Measurements from ENCODE around the gene ANKRD29. TPM values are rescaled to one million over a fixed set of nuclear protein-coding genes. Genes with fewer than 3 reads are reported as not detected.

The ANKRD29 gene
- total and polyA plus RNA-seq, 2 experiments from 2014 or later = 6.6 to 36.6 TPM

DNA sequence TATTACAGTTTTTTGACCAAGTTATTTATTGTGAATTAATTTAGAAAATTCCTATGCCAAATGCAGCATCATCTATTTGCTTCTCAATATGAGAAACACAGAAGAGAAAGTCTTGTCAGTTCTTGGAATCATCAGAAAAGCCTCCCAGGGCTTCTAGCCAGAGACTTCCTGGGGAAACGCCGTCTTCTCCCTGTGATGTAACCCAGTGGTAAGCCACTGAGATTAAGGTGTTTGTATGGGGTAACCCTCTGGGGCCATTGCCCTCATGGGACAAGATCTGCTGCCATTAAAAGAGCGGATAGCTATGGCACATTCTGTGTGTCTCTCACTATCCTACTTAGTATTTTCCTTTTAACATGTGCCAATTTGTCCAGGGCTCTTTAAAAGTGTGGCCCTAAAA, 28.0 kb downstream of the ANKRD29 start:
- Histone ChIP-seq H3K36me3 (ENCODE audit: insufficient read depth) (no peaks in the 10 kb centered on the region), H3K4me2 (no peak overlapping the region), H4K20me1 (replicated peaks; ENCODE audit: insufficient read depth) (no peaks in the 10 kb centered on the region), H3F3A (replicated peaks; ENCODE audit: low read depth) (no peaks in the 10 kb centered on the region), H2AFZ (no peak overlapping the region), H3K9me2 (ENCODE audit: insufficient read depth) (no peaks in the 10 kb centered on the region), H3K79me2 (replicated peaks; ENCODE audit: insufficient read depth) (no peaks in the 10 kb centered on the region), H3K4me1 (ENCODE audit: insufficient read depth) (no peaks in the 10 kb centered on the region), H3K27ac (ENCODE audit: low read depth) (no peak overlapping the region), H3K4me3 (no peak overlapping the region), H3K27me3 (ENCODE audit: insufficient read depth) (no peaks in the 10 kb centered on the region)
- TF ChIP-seq, protein P1, sequence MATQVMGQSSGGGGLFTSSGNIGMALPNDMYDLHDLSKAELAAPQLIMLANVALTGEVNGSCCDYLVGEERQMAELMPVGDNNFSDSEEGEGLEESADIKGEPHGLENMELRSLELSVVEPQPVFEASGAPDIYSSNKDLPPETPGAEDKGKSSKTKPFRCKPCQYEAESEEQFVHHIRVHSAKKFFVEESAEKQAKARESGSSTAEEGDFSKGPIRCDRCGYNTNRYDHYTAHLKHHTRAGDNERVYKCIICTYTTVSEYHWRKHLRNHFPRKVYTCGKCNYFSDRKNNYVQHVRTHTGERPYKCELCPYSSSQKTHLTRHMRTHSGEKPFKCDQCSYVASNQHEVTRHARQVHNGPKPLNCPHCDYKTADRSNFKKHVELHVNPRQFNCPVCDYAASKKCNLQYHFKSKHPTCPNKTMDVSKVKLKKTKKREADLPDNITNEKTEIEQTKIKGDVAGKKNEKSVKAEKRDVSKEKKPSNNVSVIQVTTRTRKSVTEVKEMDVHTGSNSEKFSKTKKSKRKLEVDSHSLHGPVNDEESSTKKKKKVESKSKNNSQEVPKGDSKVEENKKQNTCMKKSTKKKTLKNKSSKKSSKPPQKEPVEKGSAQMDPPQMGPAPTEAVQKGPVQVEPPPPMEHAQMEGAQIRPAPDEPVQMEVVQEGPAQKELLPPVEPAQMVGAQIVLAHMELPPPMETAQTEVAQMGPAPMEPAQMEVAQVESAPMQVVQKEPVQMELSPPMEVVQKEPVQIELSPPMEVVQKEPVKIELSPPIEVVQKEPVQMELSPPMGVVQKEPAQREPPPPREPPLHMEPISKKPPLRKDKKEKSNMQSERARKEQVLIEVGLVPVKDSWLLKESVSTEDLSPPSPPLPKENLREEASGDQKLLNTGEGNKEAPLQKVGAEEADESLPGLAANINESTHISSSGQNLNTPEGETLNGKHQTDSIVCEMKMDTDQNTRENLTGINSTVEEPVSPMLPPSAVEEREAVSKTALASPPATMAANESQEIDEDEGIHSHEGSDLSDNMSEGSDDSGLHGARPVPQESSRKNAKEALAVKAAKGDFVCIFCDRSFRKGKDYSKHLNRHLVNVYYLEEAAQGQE (IDR thresholded peaks at IDR 0.05; ENCODE audit: unreplicated experiment) = no peak
- TF ChIP-seq NANOG (IDR thresholded peaks at IDR 0.05; ENCODE audit: borderline replicate concordance) (no peak), EZH2phosphoT487 (IDR thresholded peaks at IDR 0.05; ENCODE audit: unreplicated experiment) (no peak), STAT1 (IDR thresholded peaks at IDR 0.05; ENCODE audit: unreplicated experiment) (no peak), ZNF331 (CRISPR knock-in tag; IDR thresholded peaks at IDR 0.05; ENCODE audit: low read depth) (no peak), POLR2AphosphoS5 (IDR thresholded peaks at IDR 0.05; ENCODE audit: low read depth) (no peak), JUNB (IDR thresholded peaks at IDR 0.05; ENCODE audit: unreplicated experiment) (no peak), CREB1 (CRISPR knock-in tag; IDR thresholded peaks at IDR 0.05; ENCODE audit: low read depth) (no peak), EZH2 (IDR thresholded peaks at IDR 0.05; ENCODE audit: low read depth, unreplicated experiment) (no peak), ZNF114 (CRISPR knock-in tag; IDR thresholded peaks at IDR 0.05) (no peak)
- TF ChIP-seq, protein P2, sequence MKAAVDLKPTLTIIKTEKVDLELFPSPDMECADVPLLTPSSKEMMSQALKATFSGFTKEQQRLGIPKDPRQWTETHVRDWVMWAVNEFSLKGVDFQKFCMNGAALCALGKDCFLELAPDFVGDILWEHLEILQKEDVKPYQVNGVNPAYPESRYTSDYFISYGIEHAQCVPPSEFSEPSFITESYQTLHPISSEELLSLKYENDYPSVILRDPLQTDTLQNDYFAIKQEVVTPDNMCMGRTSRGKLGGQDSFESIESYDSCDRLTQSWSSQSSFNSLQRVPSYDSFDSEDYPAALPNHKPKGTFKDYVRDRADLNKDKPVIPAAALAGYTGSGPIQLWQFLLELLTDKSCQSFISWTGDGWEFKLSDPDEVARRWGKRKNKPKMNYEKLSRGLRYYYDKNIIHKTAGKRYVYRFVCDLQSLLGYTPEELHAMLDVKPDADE (IDR thresholded peaks at IDR 0.05) = no peak
- TF ChIP-seq, protein P3, sequence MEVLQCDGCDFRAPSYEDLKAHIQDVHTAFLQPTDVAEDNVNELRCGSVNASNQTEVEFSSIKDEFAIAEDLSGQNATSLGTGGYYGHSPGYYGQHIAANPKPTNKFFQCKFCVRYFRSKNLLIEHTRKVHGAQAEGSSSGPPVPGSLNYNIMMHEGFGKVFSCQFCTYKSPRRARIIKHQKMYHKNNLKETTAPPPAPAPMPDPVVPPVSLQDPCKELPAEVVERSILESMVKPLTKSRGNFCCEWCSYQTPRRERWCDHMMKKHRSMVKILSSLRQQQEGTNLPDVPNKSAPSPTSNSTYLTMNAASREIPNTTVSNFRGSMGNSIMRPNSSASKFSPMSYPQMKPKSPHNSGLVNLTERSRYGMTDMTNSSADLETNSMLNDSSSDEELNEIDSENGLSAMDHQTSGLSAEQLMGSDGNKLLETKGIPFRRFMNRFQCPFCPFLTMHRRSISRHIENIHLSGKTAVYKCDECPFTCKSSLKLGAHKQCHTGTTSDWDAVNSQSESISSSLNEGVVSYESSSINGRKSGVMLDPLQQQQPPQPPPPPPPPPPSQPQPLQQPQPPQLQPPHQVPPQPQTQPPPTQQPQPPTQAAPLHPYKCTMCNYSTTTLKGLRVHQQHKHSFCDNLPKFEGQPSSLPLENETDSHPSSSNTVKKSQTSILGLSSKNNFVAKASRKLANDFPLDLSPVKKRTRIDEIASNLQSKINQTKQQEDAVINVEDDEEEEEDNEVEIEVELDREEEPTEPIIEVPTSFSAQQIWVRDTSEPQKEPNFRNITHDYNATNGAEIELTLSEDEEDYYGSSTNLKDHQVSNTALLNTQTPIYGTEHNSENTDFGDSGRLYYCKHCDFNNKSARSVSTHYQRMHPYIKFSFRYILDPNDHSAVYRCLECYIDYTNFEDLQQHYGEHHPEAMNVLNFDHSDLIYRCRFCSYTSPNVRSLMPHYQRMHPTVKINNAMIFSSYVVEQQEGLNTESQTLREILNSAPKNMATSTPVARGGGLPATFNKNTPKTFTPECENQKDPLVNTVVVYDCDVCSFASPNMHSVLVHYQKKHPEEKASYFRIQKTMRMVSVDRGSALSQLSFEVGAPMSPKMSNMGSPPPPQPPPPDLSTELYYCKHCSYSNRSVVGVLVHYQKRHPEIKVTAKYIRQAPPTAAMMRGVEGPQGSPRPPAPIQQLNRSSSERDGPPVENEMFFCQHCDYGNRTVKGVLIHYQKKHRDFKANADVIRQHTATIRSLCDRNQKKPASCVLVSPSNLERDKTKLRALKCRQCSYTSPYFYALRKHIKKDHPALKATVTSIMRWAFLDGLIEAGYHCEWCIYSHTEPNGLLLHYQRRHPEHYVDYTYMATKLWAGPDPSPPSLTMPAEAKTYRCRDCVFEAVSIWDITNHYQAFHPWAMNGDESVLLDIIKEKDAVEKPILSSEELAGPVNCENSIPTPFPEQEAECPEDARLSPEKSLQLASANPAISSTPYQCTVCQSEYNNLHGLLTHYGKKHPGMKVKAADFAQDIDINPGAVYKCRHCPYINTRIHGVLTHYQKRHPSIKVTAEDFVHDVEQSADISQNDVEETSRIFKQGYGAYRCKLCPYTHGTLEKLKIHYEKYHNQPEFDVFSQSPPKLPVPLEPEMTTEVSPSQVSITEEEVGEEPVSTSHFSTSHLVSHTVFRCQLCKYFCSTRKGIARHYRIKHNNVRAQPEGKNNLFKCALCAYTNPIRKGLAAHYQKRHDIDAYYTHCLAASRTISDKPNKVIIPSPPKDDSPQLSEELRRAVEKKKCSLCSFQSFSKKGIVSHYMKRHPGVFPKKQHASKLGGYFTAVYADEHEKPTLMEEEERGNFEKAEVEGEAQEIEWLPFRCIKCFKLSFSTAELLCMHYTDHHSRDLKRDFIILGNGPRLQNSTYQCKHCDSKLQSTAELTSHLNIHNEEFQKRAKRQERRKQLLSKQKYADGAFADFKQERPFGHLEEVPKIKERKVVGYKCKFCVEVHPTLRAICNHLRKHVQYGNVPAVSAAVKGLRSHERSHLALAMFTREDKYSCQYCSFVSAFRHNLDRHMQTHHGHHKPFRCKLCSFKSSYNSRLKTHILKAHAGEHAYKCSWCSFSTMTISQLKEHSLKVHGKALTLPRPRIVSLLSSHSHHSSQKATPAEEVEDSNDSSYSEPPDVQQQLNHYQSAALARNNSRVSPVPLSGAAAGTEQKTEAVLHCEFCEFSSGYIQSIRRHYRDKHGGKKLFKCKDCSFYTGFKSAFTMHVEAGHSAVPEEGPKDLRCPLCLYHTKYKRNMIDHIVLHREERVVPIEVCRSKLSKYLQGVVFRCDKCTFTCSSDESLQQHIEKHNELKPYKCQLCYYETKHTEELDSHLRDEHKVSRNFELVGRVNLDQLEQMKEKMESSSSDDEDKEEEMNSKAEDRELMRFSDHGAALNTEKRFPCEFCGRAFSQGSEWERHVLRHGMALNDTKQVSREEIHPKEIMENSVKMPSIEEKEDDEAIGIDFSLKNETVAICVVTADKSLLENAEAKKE (CRISPR knock-in tag; IDR thresholded peaks at IDR 0.05) = no peak
- TF ChIP-seq, protein P4, sequence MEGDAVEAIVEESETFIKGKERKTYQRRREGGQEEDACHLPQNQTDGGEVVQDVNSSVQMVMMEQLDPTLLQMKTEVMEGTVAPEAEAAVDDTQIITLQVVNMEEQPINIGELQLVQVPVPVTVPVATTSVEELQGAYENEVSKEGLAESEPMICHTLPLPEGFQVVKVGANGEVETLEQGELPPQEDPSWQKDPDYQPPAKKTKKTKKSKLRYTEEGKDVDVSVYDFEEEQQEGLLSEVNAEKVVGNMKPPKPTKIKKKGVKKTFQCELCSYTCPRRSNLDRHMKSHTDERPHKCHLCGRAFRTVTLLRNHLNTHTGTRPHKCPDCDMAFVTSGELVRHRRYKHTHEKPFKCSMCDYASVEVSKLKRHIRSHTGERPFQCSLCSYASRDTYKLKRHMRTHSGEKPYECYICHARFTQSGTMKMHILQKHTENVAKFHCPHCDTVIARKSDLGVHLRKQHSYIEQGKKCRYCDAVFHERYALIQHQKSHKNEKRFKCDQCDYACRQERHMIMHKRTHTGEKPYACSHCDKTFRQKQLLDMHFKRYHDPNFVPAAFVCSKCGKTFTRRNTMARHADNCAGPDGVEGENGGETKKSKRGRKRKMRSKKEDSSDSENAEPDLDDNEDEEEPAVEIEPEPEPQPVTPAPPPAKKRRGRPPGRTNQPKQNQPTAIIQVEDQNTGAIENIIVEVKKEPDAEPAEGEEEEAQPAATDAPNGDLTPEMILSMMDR (conservative IDR thresholded peaks at IDR 0.05; ENCODE audit: low read depth in 2 of 2) = no peak
- Mint-ChIP-seq H3K36me3 (ENCODE audit: low read depth) (no peaks in the 10 kb centered on the region), H3K27me3 (ENCODE audit: insufficient read depth, low read depth, poor library complexity) (peaks cover 5% of the 10 kb centered on the region), H3K4me3 (no peak overlapping the region), H3K4me1 (peaks cover 11% of the 10 kb centered on the region), H3K27ac (no peak overlapping the region), H3K9me3 (no peaks in the 10 kb centered on the region)
- no peak for ATAC-seq
- no peak for DNase-seq (ENCODE audit: low spot score)
